ENCODE data around the gene GPR25.
"Not testable (repeated sequence)": the region's sequence is repeated elsewhere in the genome, so short reads cannot be mapped to it uniquely, and the experiment has no call there.

GPR25 gene

DNA sequence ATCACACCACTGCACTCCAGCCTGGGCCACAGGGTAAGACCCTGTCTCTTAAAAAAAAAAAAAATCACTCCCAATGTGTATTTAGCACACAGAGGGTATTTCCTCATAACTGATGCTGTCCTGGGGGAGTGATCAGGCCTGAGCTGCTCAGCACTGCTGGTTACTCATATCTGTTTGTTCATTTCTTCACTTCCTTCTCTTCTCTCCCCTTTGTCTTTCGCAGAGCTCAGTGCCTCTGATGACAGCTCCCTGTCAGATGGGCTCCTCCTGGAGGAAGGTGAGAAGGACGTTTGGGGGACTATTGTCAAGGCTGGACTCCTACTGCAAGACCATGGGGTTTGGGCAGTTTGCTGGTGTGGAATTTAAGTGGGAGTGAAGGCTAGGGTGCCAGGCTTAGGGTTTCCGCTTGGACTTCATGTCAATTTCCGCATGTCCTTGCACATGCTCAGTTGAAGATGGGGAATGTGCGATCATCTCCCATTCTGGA lies 34.9 kb downstream of the GPR25 start:
- FAIRE-seq: peak; percentile 90

GRCh38 chr1:200908191-200908868 lies 35.5 kb downstream of the GPR25 start:
- FAIRE-seq (peak; percentile 52), DNase-seq (ENCODE audit: extremely low spot score, insufficient read length, low read depth) (no peak)

More for the DNA sequence above, 34.9 kb downstream of the GPR25 start:
- no peak for DNase-seq (ENCODE audit: extremely low spot score, insufficient read length, low read depth)

DNA sequence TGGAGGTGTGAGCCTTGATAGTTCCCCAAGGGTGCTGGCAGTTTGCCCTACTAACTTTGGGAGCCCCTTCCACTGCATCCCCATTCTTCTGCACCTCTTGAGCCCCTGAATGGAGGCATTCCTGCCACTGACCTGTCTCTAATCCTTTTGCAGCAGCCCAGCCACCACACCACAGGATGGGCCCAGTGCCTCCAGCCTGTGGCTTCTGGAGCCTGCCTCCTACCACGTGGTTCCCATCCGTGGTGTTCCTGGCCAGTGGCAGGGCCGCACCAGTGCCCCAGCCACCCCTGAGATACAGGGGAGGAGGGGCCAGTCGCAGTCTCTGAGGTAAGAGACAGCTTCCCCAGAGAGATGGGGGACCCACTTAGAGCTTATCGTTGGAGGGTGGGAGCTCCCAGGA lies 36.3 kb downstream of the GPR25 start:
- FAIRE-seq (no peak), DNase-seq (ENCODE audit: extremely low spot score, insufficient read length, low read depth) (no peak)

GRCh38 chr1:200909757-200910239 lies 37.0 kb downstream of the GPR25 start:
- FAIRE-seq (peak; percentile 93), DNase-seq (ENCODE audit: extremely low spot score, insufficient read length, low read depth) (no peak)

DNA sequence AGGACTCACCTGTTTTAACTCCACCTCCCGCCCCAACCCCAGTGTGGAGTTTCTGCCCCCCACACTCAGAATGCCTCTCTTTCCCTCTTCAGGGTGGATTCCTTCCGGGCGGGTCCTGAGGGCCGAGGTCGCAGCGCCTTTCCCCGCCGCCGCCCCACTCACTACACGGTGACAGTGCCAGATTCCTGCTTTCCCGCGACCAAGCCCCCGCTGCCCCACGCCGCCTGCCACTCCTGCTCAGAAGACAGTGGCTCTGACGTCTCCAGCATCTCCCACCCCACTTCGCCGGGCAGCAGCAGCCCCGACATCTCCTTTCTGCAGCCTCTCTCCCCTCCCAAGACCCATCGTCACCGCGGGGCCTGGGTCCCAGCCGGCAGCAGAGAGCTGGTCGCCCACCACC lies 38.6 kb downstream of the GPR25 start:
- FAIRE-seq: no peak
- no peak for DNase-seq (ENCODE audit: extremely low spot score, insufficient read length, low read depth)

GRCh38 chr1:200911936-200912335 lies 39.2 kb downstream of the GPR25 start:
- not testable (repeated sequence) for DNase-seq (ENCODE audit: extremely low spot score, insufficient read length, low read depth)

GRCh38 chr1:200912737-200913407 lies 40.1 kb downstream of the GPR25 start:
- FAIRE-seq (no peak), DNase-seq (ENCODE audit: extremely low spot score, insufficient read length, low read depth) (no peak)

More at GRCh38 chr1:200911936-200912335, 39.2 kb downstream of the GPR25 start:
- not testable (repeated sequence) for FAIRE-seq

GRCh38 chr1:200916152-200916551 lies 43.4 kb downstream of the GPR25 start:
- DNase-seq (ENCODE audit: extremely low spot score, insufficient read length, low read depth): no peak
- FAIRE-seq: no peak

- DNase-seq (ENCODE audit: extremely low spot score, insufficient read length, low read depth): no peak
- FAIRE-seq: no peak
These were observed 43.9 kb downstream of the GPR25 start for GRCh38 chr1:200916681-200917080.

GRCh38 chr1:200917291-200917817 lies 44.6 kb downstream of the GPR25 start:
- FAIRE-seq: no peak
- DNase-seq (ENCODE audit: extremely low spot score, insufficient read length, low read depth): no peak

- DNase-seq (ENCODE audit: extremely low spot score, insufficient read length, low read depth): no peak
- no peak for FAIRE-seq
These were observed 45.2 kb downstream of the GPR25 start for GRCh38 chr1:200918006-200918405.

GRCh38 chr1:200919386-200919785 lies 46.6 kb downstream of the GPR25 start:
- DNase-seq (ENCODE audit: extremely low spot score, insufficient read length, low read depth) (no peak), FAIRE-seq (no peak)

GRCh38 chr1:200921571-200922110 lies 48.9 kb downstream of the GPR25 start:
- no peak for DNase-seq (ENCODE audit: extremely low spot score, insufficient read length, low read depth)
- no peak for FAIRE-seq

- no peak for FAIRE-seq
These were observed 49.6 kb downstream of the GPR25 start for GRCh38 chr1:200922406-200922805.

DNA sequence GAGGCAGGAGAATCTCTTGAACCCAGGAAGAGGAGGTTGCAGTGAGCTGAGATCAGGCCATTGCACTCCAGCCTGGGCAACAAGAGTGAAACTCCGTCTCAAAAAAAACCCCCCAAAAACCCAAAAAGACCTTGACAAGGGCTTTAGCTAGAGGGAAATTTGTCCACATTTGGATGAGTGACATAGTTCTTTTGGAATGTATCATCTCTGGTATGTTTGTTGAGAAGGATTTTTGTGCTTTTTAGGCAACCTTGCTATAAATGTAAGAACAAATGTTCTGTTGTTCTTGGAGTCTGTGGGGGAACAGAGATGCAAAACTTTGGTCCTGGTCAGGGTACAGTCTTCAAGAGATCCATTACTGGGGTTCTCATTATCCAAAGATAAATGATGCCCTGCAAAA lies 50.8 kb downstream of the GPR25 start:
- DNase-seq (ENCODE audit: extremely low spot score, insufficient read length, low read depth): no peak
- no peak for FAIRE-seq

More at GRCh38 chr1:200922406-200922805, 49.6 kb downstream of the GPR25 start:
- DNase-seq (ENCODE audit: extremely low spot score, insufficient read length, low read depth): no peak
